Stimulated activated naive CD8-positive, alpha-beta T cell treated with anti-CD3 and anti-CD28 coated beads, Interleukin-15, Interleukin-2, amounts not matched to agents 100 U/mL and 50 U/mL, for 24 hours (primary cell): Measurements from ENCODE around the gene HIVEP2.
A peak's percentile ranks its signal among the peaks of the same experiment; 100 is the strongest.

Experiments used
- ATAC-seq: fragments of 150-1000 bp; cut with Tn5 transposase; one replicate; pipeline ENCODE4 v1.10.0; 2021
- DNase-seq: peaks from one replicate; pipeline ENCODE4 v3.0.0; 2021

HIVEP2 gene

DNA sequence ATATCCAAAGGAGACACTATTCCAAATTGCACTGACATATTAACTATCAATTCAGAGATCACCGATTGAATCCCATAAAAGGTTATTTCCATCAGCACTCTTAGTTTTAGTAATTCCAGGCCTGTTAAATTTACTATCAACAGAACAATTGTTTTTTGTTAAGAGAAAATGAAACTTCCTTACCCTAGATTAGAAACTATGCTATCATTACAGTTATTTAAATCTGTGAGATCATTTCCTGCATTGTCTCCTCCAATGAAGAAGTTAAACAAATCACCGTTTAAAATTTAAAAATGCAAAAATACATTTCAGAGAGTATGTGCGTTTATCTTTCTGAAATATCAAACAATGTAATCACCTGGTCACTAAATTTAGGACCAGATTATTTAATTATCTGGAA is 57.5 kb downstream of the HIVEP2 start:
- DNase-seq, result no peak
- ATAC-seq, result no peak

DNA sequence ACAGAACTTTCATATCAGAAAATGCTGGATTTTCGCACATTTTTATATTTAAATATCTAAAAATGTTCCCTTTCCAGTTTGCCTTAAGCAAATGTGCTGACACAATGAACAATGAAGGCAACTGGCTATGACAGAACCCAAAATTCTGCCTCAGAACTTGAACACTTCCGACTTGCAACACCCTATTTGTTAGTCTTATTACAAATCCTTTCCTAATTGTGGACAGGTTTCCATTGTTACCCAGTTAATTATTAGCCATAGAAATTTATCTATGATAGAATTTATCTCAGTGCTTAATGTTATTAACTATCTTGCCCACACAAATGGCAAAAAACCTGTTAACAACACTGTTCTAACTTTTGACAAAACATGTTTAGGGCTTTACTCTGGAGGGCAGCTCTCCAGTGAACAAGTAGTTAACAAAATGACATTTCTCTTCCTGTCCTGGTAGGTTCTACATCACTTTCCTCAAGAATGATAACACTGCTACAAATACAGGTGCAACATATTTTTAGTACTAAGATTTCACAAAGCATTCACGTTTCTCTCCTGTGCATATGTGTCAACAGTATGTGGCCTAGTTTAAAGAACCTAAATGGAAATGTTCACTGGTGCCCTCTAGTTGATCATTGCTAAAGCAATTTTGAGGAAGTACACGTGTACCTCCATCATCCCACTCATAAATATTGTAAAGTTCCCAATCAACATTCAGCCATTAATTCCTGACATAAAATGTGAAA is 58.4 kb downstream of the HIVEP2 start:
- ATAC-seq (peak; percentile 25), DNase-seq (no peak)

DNA sequence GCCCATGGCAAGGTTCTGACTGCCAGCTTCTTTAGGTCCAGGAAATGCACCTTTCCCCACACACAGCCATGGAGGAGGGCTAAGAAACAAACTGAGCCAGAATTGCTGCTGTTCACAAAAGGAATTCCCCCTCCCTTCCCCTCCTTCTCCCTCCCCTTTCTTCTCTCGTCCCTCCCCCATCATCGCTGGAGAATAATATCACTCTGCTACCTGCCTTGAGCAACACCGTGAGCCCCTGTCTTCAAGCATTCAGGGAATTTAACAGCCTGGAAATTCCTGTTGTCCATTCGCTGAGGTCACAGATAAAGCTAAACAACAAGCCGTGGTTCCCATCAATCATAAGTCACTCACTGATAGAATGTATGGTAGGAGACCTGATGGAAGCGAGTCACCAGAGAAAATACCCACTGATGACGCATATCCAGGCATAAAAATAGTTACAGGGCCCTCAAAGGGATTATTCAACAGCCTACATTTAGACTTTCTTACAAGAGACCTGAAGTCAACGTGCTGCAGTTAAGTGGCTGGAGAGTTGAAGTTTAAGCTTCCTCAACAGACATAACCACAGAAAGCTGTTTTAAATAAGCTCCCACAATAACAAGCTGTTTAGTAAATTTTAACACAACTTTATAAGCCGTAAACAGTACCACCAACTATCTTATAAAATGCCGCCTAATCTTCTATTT is 59.7 kb downstream of the HIVEP2 start:
- peak; percentile 89 for ATAC-seq
- DNase-seq, result peak; percentile 30

DNA sequence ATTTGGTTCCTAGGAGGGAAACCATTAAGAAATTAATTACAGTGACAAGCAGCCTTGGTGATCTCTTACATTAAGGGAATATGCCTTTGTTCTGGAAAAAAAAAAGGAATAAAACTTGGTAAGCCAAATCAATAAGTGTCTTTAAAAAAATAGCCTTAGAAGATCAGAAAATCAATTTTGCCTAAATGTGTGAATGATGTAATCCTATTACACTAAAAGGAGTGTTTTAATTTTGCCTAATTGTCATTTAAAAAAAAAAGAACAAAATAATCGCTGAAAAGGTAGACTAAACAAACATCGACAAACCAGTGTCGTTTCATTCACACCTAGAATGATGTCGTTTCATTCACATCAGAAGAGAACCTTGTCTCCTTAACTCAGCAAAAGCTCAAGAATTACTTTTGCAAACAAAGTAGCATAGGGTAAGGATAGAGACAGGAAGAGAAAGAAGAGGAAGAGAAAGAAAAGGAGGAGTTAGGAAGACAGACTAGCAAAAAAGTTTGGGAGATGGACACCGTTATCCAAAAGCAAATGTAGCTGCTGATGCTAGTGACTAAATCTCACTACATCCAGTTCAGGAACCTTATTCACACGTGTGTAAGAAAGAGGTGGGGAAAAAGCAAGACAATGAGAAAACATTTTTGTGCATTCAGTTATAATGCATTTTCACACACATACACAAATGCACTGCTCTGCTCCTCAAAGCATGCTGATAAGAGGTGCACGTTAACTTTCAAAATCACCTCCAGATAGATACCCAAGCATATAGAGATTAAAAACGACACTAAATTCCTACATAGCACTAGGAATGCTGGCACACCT is 60.6 kb downstream of the HIVEP2 start:
- ATAC-seq, result no peak
- DNase-seq, result no peak

DNA sequence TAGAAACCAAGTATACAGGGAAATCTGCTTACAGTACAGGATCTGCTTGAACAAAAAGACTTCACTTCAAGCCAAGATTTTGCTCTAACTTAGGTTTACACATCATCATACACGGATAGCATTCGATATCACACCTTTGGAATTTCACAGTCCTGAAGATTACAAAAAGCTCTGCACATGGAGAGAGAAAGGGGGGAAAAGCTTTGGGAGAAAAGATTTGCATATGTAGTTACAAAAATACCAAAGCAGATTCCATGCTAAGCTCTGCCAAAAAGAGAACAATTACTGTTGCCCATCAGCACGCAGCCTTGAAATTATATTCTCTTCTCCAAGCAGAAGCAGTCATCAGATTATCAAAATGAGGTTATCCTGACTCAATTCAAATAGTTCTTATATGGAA is 62.0 kb downstream of the HIVEP2 start:
- DNase-seq (no peak), ATAC-seq (no peak)

DNA sequence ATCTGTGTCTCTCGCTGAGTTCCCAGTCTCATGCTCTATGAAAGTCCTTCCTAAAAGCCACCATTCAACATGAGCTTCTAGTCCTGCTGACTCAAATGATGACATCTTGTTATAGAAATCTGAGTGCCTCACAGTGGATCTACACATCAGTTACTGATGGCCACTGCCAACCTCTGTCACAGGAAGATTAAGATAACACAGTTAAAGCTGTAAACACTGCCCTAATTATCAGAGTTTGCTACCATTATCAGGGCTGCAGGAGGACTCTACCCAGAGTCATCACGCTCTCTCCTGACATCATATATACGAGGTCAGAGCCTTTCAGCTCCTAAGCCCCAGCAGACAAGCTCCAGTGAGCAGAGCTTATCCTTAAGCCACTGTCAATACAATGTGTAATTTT is 63.2 kb downstream of the HIVEP2 start:
- DNase-seq (no peak), ATAC-seq (no peak)

DNA sequence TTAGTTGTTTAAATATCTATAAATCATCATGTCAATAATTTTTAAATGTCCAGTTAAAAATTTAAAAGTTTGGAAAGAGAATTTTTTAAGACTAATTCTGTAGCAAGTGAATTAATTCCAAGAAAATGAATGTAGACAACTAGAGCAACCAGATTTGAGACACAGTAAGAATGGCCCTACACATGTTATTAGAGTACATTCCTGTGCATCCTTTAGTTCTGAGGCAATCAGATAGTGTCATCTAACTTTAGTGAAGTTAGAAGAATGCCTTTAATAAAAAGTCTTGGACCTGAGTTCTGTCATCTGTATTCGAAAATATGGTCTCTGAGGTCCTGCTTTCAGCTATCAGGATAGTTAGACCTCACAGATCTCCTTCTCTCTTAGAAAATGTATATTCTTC is 63.7 kb downstream of the HIVEP2 start:
- DNase-seq, result no peak
- no peak for ATAC-seq

DNA sequence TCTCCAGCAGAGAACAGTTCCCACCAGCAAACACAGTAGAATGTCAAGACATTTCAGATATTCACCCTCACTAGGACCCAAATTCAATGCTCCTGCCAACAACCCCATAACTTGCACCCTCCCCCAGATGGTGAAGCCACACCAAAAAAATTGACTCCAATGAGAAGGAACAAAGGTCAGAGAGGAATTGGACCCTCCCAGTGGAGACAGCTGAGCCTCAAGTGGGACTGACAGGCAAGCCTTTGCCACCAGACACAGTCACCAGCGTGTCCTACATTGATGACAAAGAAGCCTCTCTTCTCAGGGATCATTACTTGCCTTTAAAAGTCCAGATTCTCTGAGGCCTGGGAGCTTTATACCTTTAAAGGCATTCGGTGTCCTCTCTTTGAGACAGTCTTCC is 64.8 kb downstream of the HIVEP2 start:
- ATAC-seq (no peak), DNase-seq (no peak)

DNA sequence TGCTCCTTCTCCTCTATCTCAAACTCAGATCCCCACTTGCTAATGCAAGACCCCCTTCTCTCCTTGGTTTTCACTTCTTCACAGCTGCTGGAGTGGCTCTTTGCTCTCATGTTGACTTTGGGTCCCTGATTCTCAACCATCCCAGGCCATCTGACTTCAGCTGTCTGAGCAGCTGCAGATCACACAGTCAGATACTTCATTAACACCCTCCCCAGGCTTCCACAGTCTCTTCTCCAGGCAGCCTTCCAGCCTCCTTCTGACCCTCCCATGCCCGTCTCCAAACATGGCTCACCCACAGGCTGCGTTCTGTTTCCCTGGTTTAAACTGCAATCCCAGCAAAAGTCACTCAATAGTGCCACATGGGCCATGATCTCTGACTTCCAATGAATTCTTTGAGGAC is 65.4 kb downstream of the HIVEP2 start:
- DNase-seq (no peak), ATAC-seq (no peak)

DNA sequence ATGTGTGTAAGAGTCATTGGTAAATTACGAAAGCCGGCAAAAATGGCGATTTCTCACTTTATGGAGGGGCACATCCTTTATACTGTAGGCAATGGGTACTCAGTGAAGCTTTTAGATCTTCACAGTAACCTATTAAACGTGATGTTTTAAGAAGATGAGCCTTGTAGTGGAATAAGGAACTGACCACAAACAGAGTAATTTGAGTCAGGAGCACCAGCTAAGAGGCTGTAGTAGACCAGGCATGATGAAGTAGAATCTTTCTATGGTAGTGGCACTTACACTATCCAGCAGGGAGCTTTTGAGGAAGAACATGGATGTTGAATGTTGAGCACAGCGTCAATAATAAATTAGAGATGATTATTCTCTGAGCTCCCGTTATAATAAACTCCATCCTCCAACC is 65.9 kb downstream of the HIVEP2 start:
- ATAC-seq, result peak; percentile 51
- no peak for DNase-seq

DNA sequence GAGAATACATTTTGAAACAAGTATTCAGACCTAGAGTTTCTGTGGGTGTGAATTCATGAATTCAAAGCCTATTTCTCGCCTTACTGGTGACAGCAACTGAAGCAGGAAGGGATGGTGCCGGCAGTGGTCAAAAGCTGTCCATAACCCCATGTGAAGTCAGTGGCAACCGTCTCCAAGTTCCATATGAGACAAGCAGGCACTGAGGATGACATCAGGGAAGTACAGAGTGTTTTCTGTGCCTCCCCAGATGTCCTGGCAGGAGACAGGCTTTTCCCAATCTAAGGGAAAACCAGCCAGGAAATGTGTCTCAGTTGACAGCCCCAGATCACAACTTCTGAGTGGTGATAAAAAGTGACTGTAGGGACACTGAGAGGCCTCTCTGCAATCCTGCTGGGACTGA is 66.6 kb downstream of the HIVEP2 start:
- no peak for ATAC-seq

DNA sequence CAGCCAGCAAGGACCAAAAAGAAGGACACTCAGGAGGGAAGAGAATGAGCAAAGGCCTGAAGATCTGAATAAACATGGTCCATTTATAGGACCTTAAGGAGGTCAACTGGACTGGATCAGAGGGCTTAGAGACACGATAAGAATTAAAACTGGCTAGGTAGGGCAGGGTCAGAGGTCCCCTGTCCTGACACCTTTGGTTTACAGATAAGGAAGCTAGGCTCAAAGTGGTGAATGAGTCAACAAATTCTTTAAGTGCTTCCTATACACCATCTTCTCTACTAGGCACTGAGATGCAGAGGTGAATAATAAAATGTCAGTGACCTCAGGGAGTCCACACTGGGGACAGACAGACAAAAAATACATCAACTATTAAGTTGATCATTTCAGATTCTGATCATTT is 70.3 kb downstream of the HIVEP2 start:
- no peak for DNase-seq
- ATAC-seq, result peak; percentile 29

More for the DNA sequence above, 66.6 kb downstream of the HIVEP2 start:
- no peak for DNase-seq

DNA sequence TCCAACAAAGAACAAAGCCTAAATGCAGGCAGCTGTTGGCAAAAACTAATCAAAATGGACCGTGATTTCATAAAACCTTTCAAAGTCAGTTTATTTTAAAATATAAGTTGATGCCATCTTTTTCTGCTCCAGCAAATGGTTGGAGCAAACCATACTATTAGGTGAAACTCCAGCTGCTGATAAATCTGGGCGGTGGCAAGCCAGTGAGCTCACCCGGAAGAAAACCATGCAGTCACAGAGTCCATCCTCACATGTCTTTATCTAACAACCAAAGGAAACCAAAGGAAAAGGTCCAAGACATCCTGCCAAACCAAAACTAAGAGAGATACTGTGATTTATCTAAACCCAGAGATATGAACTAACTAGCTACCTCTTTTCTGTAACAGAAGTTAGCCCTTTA is 72.6 kb downstream of the HIVEP2 start:
- ATAC-seq (no peak), DNase-seq (no peak)

DNA sequence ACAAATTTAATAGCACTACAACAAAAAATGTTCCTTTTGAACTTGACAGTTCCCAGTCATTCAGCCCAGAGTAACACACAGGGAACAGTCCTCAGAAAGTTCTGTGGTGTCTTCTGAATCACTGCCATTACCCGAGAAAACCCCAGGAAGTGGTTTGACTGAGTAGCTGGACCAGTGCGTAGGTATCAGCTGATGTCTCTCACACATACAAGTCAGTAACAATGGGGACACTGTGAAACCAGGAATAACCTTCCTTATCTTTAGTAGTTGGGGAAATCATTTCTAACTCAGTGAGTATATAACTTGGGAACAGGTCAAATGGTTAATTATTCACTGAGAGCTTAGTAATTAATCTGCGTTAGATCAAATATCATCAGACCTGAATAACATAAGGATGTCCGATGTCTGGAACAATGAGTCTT is 73.1 kb downstream of the HIVEP2 start:
- peak; percentile 53 for DNase-seq
- peak; percentile 99 for ATAC-seq

DNA sequence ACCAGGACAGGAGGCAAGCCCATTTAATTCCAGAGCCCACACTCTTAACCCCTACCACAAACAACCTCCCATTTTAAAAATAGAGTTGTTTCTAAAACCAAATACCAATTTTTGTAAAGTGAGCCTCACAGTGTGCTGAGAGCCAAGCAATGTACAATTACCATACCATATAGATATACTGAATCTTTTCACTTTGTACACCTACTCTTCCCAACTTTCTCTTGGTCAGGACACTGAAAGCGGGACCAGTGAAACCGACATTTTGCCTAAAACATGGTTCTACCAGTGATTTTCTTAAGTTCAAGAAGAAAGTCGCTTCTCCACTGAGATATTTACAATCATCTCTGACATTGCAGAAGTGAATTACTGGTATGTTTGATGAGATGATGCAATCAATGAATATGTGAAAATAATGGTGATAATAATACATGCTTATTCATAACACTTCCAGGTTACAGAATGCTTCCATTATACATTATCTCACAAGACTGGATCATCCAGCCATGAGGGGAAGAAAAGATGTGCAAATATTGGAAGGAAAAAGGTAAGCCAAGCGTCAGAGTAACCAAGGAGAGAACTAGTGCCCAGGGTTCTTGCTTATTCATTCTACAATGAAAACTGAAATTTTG is 74.1 kb downstream of the HIVEP2 start:
- DNase-seq (no peak), ATAC-seq (no peak)

DNA sequence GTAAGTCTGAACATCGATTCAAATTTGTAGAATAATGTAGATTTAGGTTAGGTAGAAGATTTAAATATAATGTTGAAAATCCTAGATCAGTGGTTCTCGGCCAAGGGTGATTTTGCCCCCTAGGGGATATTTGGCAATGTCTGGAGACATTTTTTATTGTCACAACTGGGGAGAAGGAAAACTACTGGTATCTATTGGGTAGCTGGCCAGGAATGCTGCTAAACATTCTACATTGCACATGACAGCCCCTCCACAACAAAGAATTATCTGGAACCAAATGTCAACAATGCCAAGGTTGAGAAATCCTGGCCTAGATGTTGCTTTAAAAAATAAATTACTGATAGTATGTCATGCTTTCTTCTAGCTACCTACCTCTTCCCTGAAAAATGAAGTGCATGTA is 76.1 kb downstream of the HIVEP2 start:
- ATAC-seq (no peak), DNase-seq (no peak)

DNA sequence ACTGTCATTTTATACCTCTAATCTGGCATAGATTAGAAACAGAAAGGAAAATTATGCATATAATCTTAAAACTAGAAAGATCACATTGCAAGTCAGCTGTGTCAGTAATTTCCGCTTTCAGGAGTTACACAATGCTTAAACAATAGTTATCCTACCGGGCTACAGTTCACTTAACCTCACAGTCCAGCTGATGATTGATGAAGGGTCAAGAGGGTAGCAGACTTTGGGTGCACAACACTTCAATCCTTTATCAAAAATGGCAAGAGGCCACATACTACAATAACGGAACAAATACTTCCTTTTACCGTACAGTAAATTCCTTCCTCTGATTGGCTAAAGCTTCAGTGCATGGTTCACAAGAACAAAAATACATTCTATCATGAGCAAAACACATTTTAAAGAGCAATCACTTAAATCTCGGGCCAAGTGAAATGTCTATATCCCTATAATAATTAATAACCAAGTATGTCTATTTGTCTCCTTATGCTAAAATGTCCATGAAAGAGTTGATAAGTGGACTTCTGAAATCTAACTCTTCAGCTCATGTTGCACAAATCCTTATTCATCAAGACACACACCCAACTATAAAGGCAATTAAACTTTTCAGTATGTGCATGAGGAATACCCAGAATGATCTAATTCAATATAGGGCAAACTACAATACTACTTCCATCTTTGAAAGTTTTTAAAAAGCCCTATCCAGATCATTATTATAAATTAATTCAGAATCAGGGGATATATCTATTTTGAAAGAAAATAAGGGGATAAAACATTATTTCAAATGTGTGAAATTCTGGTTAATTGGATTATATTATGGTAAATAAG is 76.8 kb downstream of the HIVEP2 start:
- ATAC-seq (no peak), DNase-seq (no peak)

DNA sequence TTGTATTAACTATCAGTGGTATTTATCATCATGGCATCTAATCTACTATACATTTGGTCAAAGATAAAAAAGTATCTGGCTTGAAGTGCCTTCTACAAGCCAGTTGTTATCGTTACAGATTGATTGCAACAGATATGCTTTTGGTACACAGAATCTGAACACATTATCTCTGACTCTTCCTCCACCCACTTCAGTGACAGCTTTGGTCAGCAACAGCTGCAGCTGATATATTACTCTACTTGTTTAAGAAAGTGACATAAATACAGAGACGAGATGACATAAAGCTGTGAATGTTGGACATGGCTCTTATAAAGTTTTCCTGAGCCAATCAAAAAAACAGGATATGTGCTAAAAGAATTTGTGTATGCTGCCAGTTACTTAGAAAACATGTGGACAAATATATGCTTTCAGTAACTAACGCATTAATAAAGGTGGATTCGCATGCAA is 77.6 kb downstream of the HIVEP2 start:
- DNase-seq (no peak), ATAC-seq (no peak)

DNA sequence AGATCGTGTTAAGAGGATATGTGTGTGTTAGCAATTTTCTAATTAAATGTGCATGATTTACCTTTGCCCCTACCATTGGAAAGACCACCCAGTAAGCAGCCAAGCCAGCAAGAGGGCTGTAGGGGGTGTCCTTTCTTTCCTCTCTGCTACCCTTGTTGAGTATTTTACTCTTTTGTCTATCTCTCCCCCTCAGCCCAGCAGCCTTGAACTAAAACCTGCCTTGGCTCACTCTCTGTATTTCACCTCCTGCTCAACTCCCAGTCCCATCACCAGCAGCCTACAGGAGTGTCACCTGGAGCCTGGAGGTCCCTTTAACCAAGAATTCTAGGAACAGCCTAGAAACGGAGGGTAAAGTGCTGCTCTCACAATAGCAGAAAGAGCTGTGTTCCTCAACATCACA is 81.0 kb downstream of the HIVEP2 start:
- ATAC-seq (no peak), DNase-seq (no peak)

DNA sequence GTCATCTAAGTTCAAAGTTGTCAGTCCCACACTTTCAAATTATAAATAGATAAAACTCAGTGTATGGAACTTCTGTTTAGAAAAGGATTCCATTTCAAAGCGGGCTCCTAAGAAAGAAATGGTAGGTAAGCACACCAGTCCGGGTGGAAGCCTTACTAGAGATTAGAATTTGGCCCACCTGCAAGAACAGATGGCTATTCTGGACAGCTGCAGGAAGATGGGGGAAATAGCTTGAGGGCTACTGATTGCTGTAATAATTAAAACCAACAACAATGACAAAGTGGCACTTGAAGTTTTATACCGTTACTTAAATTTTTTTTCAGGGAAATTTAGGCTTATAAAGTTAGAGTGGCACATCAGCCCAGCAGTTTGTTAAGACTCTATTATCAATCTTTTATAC is 83.3 kb downstream of the HIVEP2 start:
- DNase-seq (no peak), ATAC-seq (no peak)

DNA sequence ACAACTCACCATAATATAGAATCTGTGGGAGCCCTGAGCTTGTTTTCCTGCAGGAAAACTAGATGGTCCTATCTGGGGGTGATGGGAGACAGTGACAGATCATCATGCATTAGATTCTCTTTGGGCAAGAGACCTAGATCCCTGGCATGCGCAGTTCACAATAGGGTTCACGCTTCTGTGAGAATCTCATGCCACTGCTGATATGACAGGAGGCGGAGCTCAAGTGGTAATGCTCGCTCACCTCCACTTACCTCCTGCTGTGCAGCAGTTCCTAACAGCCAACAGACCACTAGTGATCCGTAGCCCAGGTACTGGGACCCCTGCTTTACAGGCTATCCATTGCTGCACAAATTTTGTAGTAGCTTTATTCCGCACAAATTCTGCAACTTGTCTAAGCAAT is 84.5 kb downstream of the HIVEP2 start:
- no peak for ATAC-seq
- no peak for DNase-seq
